CD8-positive, alpha-beta memory T cell (primary cell): ENCODE measurements around the gene PTH2. TPM values are rescaled to one million over a fixed set of nuclear protein-coding genes. Genes with fewer than 3 reads are reported as not detected.

Source experiments
- CTCF ChIA-PET: fragments of 350-600 bp; sonication (Branson Sonifier 250); formaldehyde crosslinking; loops from one replicate; lab custom pipeline; 2021; ENCODE audit warnings: antibody characterized with exemption; lab: Charles Lee
- POLR2A ChIA-PET: fragments of 350-600 bp; sonication (Branson Sonifier 250); formaldehyde crosslinking; loops from one replicate; lab custom pipeline; 2021; ENCODE audit warnings: antibody characterized with exemption; lab: Charles Lee
- DNase-seq, 5 donors: peaks; one replicate each; pipeline versions ENCODE4 v3.0.0 to v3.0.0-alpha.2; 2020 to 2022; ENCODE audit warnings: mixed read lengths in 1 of 5
- H3K27ac ChIP-seq: one replicate; pipeline ENCODE4 v1.7.0; 2013; ENCODE audit warnings: low read depth, mild to moderate bottlenecking, low read length, moderate library complexity
- H3K27me3 ChIP-seq: 2 replicates; pipeline ENCODE4 v1.7.0; 2013; ENCODE audit warnings: low read length, mild to moderate bottlenecking; ENCODE audit not compliant: insufficient read depth, poor library complexity, severe bottlenecking
- H3K36me3 ChIP-seq: 2 replicates; pipeline ENCODE4 v1.7.0; 2013; ENCODE audit warnings: mild to moderate bottlenecking, low read length, moderate library complexity; ENCODE audit not compliant: insufficient read depth
- H3K4me1 ChIP-seq: 2 replicates; pipeline ENCODE4 v1.7.0; 2013; ENCODE audit warnings: mild to moderate bottlenecking, low read length, moderate library complexity; ENCODE audit not compliant: insufficient read depth
- H3K4me3 ChIP-seq: 2 replicates; pipeline ENCODE4 v1.7.0; 2013; ENCODE audit warnings: mild to moderate bottlenecking, low read length
- H3K9me3 ChIP-seq: 2 replicates; pipeline ENCODE4 v1.7.0; 2013; ENCODE audit warnings: mild to moderate bottlenecking, low read length
- H3K27ac Mint-ChIP-seq, 8 donors: one replicate each; pipeline ENCODE4 v1.8.0; 2020 to 2021; ENCODE audit warnings: mixed read lengths in 8 of 8, mild to moderate bottlenecking in 6 of 8, inconsistent platforms in 3 of 8, moderate library complexity in 3 of 8
- H3K27me3 Mint-ChIP-seq, 2 donors: one replicate each; pipeline ENCODE4 v1.8.0; 2020 to 2021; ENCODE audit warnings: mixed read lengths in 2 of 2, mild to moderate bottlenecking in 1 of 2, moderate library complexity in 1 of 2
- H3K36me3 Mint-ChIP-seq, 3 donors: one replicate each; pipeline ENCODE4 v1.8.0; 2020 to 2021; ENCODE audit warnings: mixed read lengths in 3 of 3, inconsistent platforms in 1 of 3, mild to moderate bottlenecking in 1 of 3
- H3K4me1 Mint-ChIP-seq, 3 donors: one replicate each; pipeline ENCODE4 v1.8.0; 2020 to 2021; ENCODE audit warnings: mixed read lengths in 3 of 3, inconsistent platforms in 1 of 3, mild to moderate bottlenecking in 1 of 3
- H3K4me3 Mint-ChIP-seq, 7 donors: one replicate each; pipeline ENCODE4 v1.8.0; 2020 to 2021; ENCODE audit warnings: mixed read lengths in 7 of 7, mild to moderate bottlenecking in 6 of 7, moderate library complexity in 4 of 7, inconsistent platforms in 2 of 7
- H3K9me3 Mint-ChIP-seq, 5 donors: one replicate each; pipeline ENCODE4 v1.8.0; 2020 to 2022; ENCODE audit warnings: mixed read lengths in 5 of 5, mild to moderate bottlenecking in 3 of 5, moderate library complexity in 2 of 5, inconsistent platforms in 1 of 5
- polyA plus RNA-seq: library from polyadenylated mRNA; unstranded; fragments of 300-500 nt; fragmentation: Illumina TruSeq; gene quantifications from one replicate; pipeline ENCODE4 v1.2.3, GENCODE V29; 2021
- total RNA-seq, 2 experiments: library from RNA; stranded (reverse); gene quantifications; one replicate each; pipeline ENCODE4 v1.2.3, GENCODE V29; 2021

PTH2 gene
- total and polyA plus RNA-seq, 3 experiments from 2014 or later, result not detected

DNA sequence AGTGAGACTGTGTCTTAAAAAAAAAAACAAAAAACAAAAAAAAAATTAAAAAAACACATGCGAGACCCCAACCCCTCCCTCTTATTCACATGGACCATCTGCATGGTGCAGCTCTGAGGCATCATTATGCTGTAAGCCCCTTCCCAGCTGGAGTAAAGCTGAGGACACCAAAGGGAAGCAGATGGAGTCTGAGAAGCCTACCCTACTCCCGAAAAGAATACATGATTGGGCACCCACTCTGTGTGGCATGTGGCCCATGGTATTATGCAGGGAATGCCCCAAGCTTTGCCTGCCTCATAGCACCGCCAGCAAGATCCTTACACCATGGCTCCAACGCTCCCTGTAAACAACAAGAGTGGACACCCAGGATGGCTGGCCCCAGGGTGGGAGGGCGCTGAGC is 4.7 kb downstream of the PTH2 start:
- H3K9me3 ChIP-seq, result no peaks in the 10 kb centered on the region
- ChIA-PET CTCF (interaction anchor here (1.3 kb wide), 1 partner anchor 193 kb away, joined by 3 read pairs; no protein-coding TSS in a partner anchor), POLR2A (no interaction called here)
- Mint-ChIP-seq H3K27me3 (peaks cover 52 to 58% of the 10 kb centered on the region in 2 donors), H3K9me3 (no peaks in the 10 kb centered on the region), H3K4me3 (no peak overlapping the region), H3K4me1 (peaks cover 17 to 29% (median 29%) of the 10 kb centered on the region in 3 donors), H3K27ac (no peak overlapping the region), H3K36me3 (no peaks in the 10 kb centered on the region)
- DNase-seq, result no peak
- no peak overlapping the region for H3K4me3 ChIP-seq
- no peak overlapping the region for H3K27ac ChIP-seq
- H3K4me1 ChIP-seq, result peaks cover 27% of the 10 kb centered on the region
- peaks cover 35% of the 10 kb centered on the region for H3K27me3 ChIP-seq
- H3K36me3 ChIP-seq, result no peaks in the 10 kb centered on the region

- Histone ChIP-seq H3K36me3 (no peaks in the 10 kb centered on the region), H3K27ac (no peak overlapping the region), H3K4me3 (no peak overlapping the region), H3K9me3 (no peaks in the 10 kb centered on the region), H3K4me1 (peaks cover 14% of the 10 kb centered on the region), H3K27me3 (peaks cover 20% of the 10 kb centered on the region)
- ChIA-PET POLR2A (interaction anchor here (0.6 kb wide), 1 partner anchor 35 kb away, joined by 5 read pairs; the partner anchor contains the start of gene PIH1D1), CTCF (interaction anchor here (1.3 kb wide), 1 partner anchor 10 kb away, joined by 3 read pairs; no protein-coding TSS in a partner anchor)
- H3K27me3 Mint-ChIP-seq, result peaks cover 43 to 48% of the 10 kb centered on the region in 2 donors
- H3K4me3 Mint-ChIP-seq, result no peak overlapping the region
- H3K4me1 Mint-ChIP-seq, result peaks cover 10 to 23% (median 20%) of the 10 kb centered on the region in 3 donors
- no peak for DNase-seq
- no peaks in the 10 kb centered on the region for H3K9me3 Mint-ChIP-seq
- no peaks in the 10 kb centered on the region for H3K36me3 Mint-ChIP-seq
- no peak overlapping the region for H3K27ac Mint-ChIP-seq
Observed at GRCh38 chr19:49417088-49417487, 6.2 kb downstream of the PTH2 start.

- ChIA-PET CTCF (no interaction called here), POLR2A (no interaction called here)
- no peak overlapping the region for H3K27ac ChIP-seq
- peaks cover 12 to 23% (median 20%) of the 10 kb centered on the region in 3 donors for H3K4me1 Mint-ChIP-seq
- H3K27ac Mint-ChIP-seq, result no peak overlapping the region
- H3K36me3 ChIP-seq, result no peaks in the 10 kb centered on the region
- peaks cover 13% of the 10 kb centered on the region for H3K4me1 ChIP-seq
- peaks cover 31 to 35% of the 10 kb centered on the region in 2 donors for H3K27me3 Mint-ChIP-seq
- no peak overlapping the region for H3K4me3 ChIP-seq
- DNase-seq, result no peak
- H3K9me3 Mint-ChIP-seq, result no peaks in the 10 kb centered on the region
- no peak overlapping the region for H3K4me3 Mint-ChIP-seq
- no peaks in the 10 kb centered on the region for H3K36me3 Mint-ChIP-seq
- no peaks in the 10 kb centered on the region for H3K9me3 ChIP-seq
- H3K27me3 ChIP-seq, result peaks cover 9% of the 10 kb centered on the region
Observed at GRCh38 chr19:49415810-49416200, 7.4 kb downstream of the PTH2 start.

DNA sequence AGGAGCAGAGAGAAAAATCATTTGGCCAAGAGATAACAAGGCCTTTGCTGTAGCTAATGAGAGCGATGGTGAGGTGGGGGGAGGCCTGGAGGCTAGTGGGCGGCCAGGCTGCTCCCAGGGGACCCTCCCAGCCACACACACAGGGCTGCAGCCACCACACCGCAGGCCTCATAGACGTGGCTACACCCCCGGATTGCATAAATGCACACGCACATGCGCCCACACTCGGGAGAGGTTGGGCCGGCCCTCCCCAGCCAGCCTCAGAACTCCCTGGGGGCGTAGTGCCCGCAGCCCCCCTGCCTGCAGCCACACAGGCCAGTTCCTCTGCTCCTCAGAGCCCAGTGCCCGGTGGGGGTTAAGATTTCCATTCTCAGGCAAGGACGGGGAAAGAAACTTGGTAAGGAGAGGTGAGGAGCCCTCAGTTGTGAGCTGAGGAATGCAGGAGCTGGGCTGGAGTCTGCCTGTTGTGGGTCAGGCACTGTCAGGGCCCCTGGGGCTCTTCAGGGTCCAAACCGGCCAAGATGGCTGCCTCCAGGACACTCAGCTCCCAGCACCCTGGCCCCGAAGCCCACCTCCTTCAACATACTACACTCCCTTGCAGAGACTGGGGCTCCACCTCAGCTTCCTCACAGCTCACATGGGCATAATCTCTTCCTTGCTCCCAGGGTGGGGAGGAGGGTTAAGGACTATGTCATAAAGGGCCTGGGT is 8.0 kb downstream of the PTH2 start:
- H3K27me3 ChIP-seq, result peaks cover 4% of the 10 kb centered on the region
- no peaks in the 10 kb centered on the region for H3K36me3 ChIP-seq
- DNase-seq, result no peak
- H3K27ac Mint-ChIP-seq, result no peak overlapping the region
- peaks cover 26 to 29% of the 10 kb centered on the region in 2 donors for H3K27me3 Mint-ChIP-seq
- no peaks in the 10 kb centered on the region for H3K36me3 Mint-ChIP-seq
- ChIA-PET CTCF (no interaction called here), POLR2A (no interaction called here)
- peaks cover 12 to 19% (median 17%) of the 10 kb centered on the region in 3 donors for H3K4me1 Mint-ChIP-seq
- H3K9me3 ChIP-seq, result no peaks in the 10 kb centered on the region
- H3K27ac ChIP-seq, result no peak overlapping the region
- H3K4me3 ChIP-seq, result no peak overlapping the region
- no peaks in the 10 kb centered on the region for H3K9me3 Mint-ChIP-seq
- H3K4me3 Mint-ChIP-seq, result no peak overlapping the region
- peaks cover 13% of the 10 kb centered on the region for H3K4me1 ChIP-seq

GRCh38 chr19:49414256-49414655 is 9.0 kb downstream of the PTH2 start:
- Histone ChIP-seq H3K4me3 (no peak overlapping the region), H3K27me3 (no peaks in the 10 kb centered on the region), H3K27ac (no peak overlapping the region), H3K36me3 (no peaks in the 10 kb centered on the region), H3K9me3 (no peaks in the 10 kb centered on the region), H3K4me1 (peaks cover 23% of the 10 kb centered on the region)
- ChIA-PET CTCF (interaction anchor here (1.3 kb wide), 1 partner anchor 316 kb away, joined by 4 read pairs; no protein-coding TSS in a partner anchor), POLR2A (no interaction called here)
- Mint-ChIP-seq H3K27me3 (peaks cover 17 to 19% of the 10 kb centered on the region in 2 donors), H3K36me3 (no peaks in the 10 kb centered on the region), H3K9me3 (no peaks in the 10 kb centered on the region), H3K27ac (peak overlapping the region in 1 of 8 donors; percentile 63), H3K4me1 (peaks cover 22 to 29% (median 27%) of the 10 kb centered on the region in 3 donors), H3K4me3 (no peak overlapping the region)
- no peak for DNase-seq

DNA sequence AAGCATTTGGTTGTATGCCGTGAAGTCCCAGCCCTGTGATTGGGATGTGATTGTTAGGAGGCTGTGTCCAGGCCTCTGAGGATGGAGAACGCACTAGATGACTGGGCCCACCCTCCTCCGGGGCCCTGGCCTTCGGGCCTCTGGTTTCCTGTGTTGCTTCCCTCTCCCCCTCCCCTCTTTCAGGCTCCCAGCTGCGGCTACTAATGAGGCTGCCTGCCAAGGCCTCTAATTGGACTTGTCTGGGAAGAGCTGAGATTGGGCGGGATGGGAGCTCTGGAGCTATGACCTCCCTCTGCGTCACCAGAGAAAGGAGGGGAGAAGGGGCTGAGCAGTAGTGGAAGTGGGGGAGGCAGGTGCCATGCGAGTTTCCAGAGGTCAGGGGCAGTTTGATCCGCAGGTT is 9.9 kb downstream of the PTH2 start:
- Histone ChIP-seq H3K27ac (no peak overlapping the region), H3K4me3 (no peak overlapping the region), H3K4me1 (peaks cover 32% of the 10 kb centered on the region), H3K9me3 (no peaks in the 10 kb centered on the region), H3K36me3 (no peaks in the 10 kb centered on the region), H3K27me3 (no peaks in the 10 kb centered on the region)
- DNase-seq, result no peak
- POLR2A ChIA-PET, result no interaction called here
- H3K27ac Mint-ChIP-seq, result peak overlapping the region in 2 of 8 donors; percentile 27 to 72
- CTCF ChIA-PET, result interaction anchor here (0.7 to 1.3 kb wide), 2 partner anchors 151 to 316 kb away, joined by 3 to 4 read pairs; no protein-coding TSS in a partner anchor
- H3K4me1 Mint-ChIP-seq, result peaks cover 30 to 38% (median 36%) of the 10 kb centered on the region in 3 donors
- H3K4me3 Mint-ChIP-seq, result no peak overlapping the region
- H3K36me3 Mint-ChIP-seq, result no peaks in the 10 kb centered on the region
- H3K9me3 Mint-ChIP-seq, result no peaks in the 10 kb centered on the region
- peaks cover 11 to 13% of the 10 kb centered on the region in 2 donors for H3K27me3 Mint-ChIP-seq

- H3K4me1 ChIP-seq, result peaks cover 41% of the 10 kb centered on the region
- ChIA-PET POLR2A (no interaction called here), CTCF (interaction anchor here (0.9 to 2.2 kb wide), 3 partner anchors 8 to 31 kb away, joined by 3 to 6 read pairs (median 5); no protein-coding TSS in a partner anchor)
- no peak overlapping the region for H3K27ac ChIP-seq
- no peaks in the 10 kb centered on the region for H3K27me3 ChIP-seq
- no peak overlapping the region for H3K4me3 ChIP-seq
- H3K4me1 Mint-ChIP-seq, result peaks cover 36 to 50% (median 47%) of the 10 kb centered on the region in 3 donors
- DNase-seq, result no peak
- H3K27me3 Mint-ChIP-seq, result peaks cover 0 to 6% of the 10 kb centered on the region in 2 donors
- peak overlapping the region in 1 of 7 donors; percentile 46 for H3K4me3 Mint-ChIP-seq
- no peaks in the 10 kb centered on the region for H3K9me3 Mint-ChIP-seq
- no peaks in the 10 kb centered on the region for H3K9me3 ChIP-seq
- peak overlapping the region in 5 of 8 donors; percentile 15 to 72 (median 29) for H3K27ac Mint-ChIP-seq
- H3K36me3 Mint-ChIP-seq, result no peaks in the 10 kb centered on the region
- H3K36me3 ChIP-seq, result no peaks in the 10 kb centered on the region
Observed at GRCh38 chr19:49411681-49412326, 11.4 kb downstream of the PTH2 start.
